ENCODE data around the gene CGB7.

DNA sequence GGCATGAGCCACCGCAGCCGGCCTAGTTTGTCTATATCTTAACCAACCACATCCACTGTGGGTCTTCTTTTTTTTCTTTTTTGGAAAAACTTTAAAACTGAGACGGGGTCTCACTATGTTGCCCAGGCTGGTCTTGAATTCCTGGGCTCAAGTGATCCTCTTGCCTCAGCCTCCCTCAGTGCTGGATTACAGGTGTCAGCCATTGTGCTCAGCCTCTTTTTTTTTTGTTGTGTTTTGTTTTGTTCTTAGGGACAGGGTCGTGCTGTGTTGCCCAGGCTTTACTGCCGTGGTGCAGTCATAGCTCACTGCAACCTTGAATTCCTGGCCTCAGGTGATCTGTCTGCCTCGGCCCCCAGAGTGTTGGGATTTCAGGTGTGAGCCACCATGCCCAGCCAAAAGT is 35.1 kb upstream of the CGB7 start:
- TF ChIP-seq, protein P1, sequence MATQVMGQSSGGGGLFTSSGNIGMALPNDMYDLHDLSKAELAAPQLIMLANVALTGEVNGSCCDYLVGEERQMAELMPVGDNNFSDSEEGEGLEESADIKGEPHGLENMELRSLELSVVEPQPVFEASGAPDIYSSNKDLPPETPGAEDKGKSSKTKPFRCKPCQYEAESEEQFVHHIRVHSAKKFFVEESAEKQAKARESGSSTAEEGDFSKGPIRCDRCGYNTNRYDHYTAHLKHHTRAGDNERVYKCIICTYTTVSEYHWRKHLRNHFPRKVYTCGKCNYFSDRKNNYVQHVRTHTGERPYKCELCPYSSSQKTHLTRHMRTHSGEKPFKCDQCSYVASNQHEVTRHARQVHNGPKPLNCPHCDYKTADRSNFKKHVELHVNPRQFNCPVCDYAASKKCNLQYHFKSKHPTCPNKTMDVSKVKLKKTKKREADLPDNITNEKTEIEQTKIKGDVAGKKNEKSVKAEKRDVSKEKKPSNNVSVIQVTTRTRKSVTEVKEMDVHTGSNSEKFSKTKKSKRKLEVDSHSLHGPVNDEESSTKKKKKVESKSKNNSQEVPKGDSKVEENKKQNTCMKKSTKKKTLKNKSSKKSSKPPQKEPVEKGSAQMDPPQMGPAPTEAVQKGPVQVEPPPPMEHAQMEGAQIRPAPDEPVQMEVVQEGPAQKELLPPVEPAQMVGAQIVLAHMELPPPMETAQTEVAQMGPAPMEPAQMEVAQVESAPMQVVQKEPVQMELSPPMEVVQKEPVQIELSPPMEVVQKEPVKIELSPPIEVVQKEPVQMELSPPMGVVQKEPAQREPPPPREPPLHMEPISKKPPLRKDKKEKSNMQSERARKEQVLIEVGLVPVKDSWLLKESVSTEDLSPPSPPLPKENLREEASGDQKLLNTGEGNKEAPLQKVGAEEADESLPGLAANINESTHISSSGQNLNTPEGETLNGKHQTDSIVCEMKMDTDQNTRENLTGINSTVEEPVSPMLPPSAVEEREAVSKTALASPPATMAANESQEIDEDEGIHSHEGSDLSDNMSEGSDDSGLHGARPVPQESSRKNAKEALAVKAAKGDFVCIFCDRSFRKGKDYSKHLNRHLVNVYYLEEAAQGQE (tag by site-specific recombination; IDR thresholded peaks at IDR 0.05) = no peak
- TF ChIP-seq, protein P2, sequence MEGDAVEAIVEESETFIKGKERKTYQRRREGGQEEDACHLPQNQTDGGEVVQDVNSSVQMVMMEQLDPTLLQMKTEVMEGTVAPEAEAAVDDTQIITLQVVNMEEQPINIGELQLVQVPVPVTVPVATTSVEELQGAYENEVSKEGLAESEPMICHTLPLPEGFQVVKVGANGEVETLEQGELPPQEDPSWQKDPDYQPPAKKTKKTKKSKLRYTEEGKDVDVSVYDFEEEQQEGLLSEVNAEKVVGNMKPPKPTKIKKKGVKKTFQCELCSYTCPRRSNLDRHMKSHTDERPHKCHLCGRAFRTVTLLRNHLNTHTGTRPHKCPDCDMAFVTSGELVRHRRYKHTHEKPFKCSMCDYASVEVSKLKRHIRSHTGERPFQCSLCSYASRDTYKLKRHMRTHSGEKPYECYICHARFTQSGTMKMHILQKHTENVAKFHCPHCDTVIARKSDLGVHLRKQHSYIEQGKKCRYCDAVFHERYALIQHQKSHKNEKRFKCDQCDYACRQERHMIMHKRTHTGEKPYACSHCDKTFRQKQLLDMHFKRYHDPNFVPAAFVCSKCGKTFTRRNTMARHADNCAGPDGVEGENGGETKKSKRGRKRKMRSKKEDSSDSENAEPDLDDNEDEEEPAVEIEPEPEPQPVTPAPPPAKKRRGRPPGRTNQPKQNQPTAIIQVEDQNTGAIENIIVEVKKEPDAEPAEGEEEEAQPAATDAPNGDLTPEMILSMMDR (tag by site-specific recombination; IDR thresholded peaks at IDR 0.05) = no peak
- TF ChIP-seq ZSCAN30 (tag by site-specific recombination; IDR thresholded peaks at IDR 0.05) (no peak), ZNF239 (tag by site-specific recombination; IDR thresholded peaks at IDR 0.05) (no peak), RBAK (tag by site-specific recombination; IDR thresholded peaks at IDR 0.05) (no peak), GLI2 (tag by site-specific recombination; IDR thresholded peaks at IDR 0.05; ENCODE audit: borderline replicate concordance, low read depth) (no peak)
- TF ChIP-seq, protein P3, sequence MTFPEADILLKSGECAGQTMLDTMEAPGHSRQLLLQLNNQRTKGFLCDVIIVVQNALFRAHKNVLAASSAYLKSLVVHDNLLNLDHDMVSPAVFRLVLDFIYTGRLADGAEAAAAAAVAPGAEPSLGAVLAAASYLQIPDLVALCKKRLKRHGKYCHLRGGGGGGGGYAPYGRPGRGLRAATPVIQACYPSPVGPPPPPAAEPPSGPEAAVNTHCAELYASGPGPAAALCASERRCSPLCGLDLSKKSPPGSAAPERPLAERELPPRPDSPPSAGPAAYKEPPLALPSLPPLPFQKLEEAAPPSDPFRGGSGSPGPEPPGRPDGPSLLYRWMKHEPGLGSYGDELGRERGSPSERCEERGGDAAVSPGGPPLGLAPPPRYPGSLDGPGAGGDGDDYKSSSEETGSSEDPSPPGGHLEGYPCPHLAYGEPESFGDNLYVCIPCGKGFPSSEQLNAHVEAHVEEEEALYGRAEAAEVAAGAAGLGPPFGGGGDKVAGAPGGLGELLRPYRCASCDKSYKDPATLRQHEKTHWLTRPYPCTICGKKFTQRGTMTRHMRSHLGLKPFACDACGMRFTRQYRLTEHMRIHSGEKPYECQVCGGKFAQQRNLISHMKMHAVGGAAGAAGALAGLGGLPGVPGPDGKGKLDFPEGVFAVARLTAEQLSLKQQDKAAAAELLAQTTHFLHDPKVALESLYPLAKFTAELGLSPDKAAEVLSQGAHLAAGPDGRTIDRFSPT (tag by site-specific recombination; IDR thresholded peaks at IDR 0.05) = no peak

Measured in HEK293 (cell line).